SU-DHL-6 (cell line): ENCODE data around the gene PTGES3.

Source experiments
- H2AFZ ChIP-seq: fragments of 200-600 bp; sonication (generic); 2 replicates; pipeline ENCODE4 v1.6.1; 2014; ENCODE audit warnings: low read depth, mild to moderate bottlenecking, moderate library complexity, mixed read lengths, antibody characterized with exemption, low read length; ENCODE audit not compliant: severe bottlenecking
- H3F3A ChIP-seq: fragments of 200-600 bp; shearing (Covaris generic); 2 replicates; pipeline ENCODE4 v1.6.0; 2016; ENCODE audit warnings: antibody characterized with exemption, mild to moderate bottlenecking; ENCODE audit not compliant: insufficient read depth
- H3K27ac ChIP-seq: fragments of 200-600 bp; sonication (generic); 2 replicates; pipeline ENCODE4 v1.5.1; 2016; ENCODE audit warnings: low read depth, mild to moderate bottlenecking, low read length, moderate library complexity, mixed read lengths
- H3K27me3 ChIP-seq: fragments of 200-600 bp; sonication (generic), shearing (Covaris generic); 2 replicates; pipeline ENCODE4 v1.6.0; 2014; ENCODE audit warnings: mild to moderate bottlenecking, low read length
- H3K36me3 ChIP-seq: fragments of 200-600 bp; sonication (generic); 2 replicates; pipeline ENCODE4 v1.6.1; 2014; ENCODE audit warnings: mild to moderate bottlenecking, low read length, mixed read lengths
- H3K4me2 ChIP-seq: fragments of 300-600, 200-600 bp; shearing (Covaris generic), sonication (generic); 2 replicates; pipeline ENCODE4 v1.6.0; 2014; ENCODE audit warnings: low read length, low read depth, mild to moderate bottlenecking; ENCODE audit not compliant: poor library complexity, severe bottlenecking
- H3K4me3 ChIP-seq: fragments of 200-600 bp; sonication (generic); 2 replicates; pipeline ENCODE4 v1.5.1; 2014; ENCODE audit warnings: antibody characterized with exemption, low read length, mild to moderate bottlenecking, mixed read lengths; ENCODE audit not compliant: insufficient read depth, poor library complexity, severe bottlenecking
- H3K79me2 ChIP-seq: fragments of 200-600 bp; sonication (generic); 2 replicates; pipeline ENCODE4 v1.6.1; 2014; ENCODE audit warnings: mild to moderate bottlenecking, low read length, moderate library complexity; ENCODE audit not compliant: insufficient read depth
- H3K9ac ChIP-seq: fragments of 200-600 bp; sonication (generic); 2 replicates; pipeline ENCODE4 v1.7.0; 2014; ENCODE audit warnings: mild to moderate bottlenecking, low read length
- H3K9me2 ChIP-seq: fragments of 200-600 bp; sonication (generic); replicated peaks from 2 replicates; pipeline ENCODE4 v1.6.1; 2014; ENCODE audit warnings: low read length; ENCODE audit not compliant: insufficient read depth
- H3K9me3 ChIP-seq: fragments of 200-600 bp; sonication (generic); 2 replicates; pipeline ENCODE4 v1.6.1; 2014; ENCODE audit warnings: low read length, mixed read lengths; ENCODE audit not compliant: insufficient read depth
- H4K20me1 ChIP-seq: fragments of 200-600 bp; sonication (generic); 2 replicates; pipeline ENCODE4 v1.6.1; 2014; ENCODE audit warnings: low read depth, mild to moderate bottlenecking, antibody characterized with exemption, low read length, moderate library complexity, mixed read lengths
- EZH2phosphoT487 ChIP-seq: fragments of 200-600 bp; sonication (generic), shearing (Covaris generic); conservative IDR thresholded peaks from 2 replicates; pipeline ENCODE4 v1.6.1; 2018; ENCODE audit warnings: mild to moderate bottlenecking, antibody characterized with exemption, low read length, moderate library complexity, mixed read lengths
- TF ChIP-seq, protein P1 (sequence below): fragments of 200-600 bp; sonication (generic); IDR thresholded peaks from one replicate; pipeline ENCODE4 v1.5.1; 2017; ENCODE audit warnings: antibody characterized with exemption, mild to moderate bottlenecking, low read length, moderate library complexity; ENCODE audit not compliant: insufficient read depth, poor library complexity, severe bottlenecking

The PTGES3 gene

GRCh38 chr12:56699020-56699661 lies 11.1 kb upstream of the PTGES3 start:
- H3K9me3 ChIP-seq: no peaks in the 10 kb centered on the region
- H3K4me3 ChIP-seq: no peak overlapping the region
- H2AFZ ChIP-seq: no peak overlapping the region
- H3K36me3 ChIP-seq: no peaks in the 10 kb centered on the region
- H3K9me2 ChIP-seq: no peaks in the 10 kb centered on the region
- H3K9ac ChIP-seq: no peak overlapping the region
- H3K27ac ChIP-seq: no peak overlapping the region
- H3K27me3 ChIP-seq: no peaks in the 10 kb centered on the region
- no peaks in the 10 kb centered on the region for H3K79me2 ChIP-seq
- no peak for TF ChIP-seq EZH2phosphoT487
- TF ChIP-seq, protein P1, sequence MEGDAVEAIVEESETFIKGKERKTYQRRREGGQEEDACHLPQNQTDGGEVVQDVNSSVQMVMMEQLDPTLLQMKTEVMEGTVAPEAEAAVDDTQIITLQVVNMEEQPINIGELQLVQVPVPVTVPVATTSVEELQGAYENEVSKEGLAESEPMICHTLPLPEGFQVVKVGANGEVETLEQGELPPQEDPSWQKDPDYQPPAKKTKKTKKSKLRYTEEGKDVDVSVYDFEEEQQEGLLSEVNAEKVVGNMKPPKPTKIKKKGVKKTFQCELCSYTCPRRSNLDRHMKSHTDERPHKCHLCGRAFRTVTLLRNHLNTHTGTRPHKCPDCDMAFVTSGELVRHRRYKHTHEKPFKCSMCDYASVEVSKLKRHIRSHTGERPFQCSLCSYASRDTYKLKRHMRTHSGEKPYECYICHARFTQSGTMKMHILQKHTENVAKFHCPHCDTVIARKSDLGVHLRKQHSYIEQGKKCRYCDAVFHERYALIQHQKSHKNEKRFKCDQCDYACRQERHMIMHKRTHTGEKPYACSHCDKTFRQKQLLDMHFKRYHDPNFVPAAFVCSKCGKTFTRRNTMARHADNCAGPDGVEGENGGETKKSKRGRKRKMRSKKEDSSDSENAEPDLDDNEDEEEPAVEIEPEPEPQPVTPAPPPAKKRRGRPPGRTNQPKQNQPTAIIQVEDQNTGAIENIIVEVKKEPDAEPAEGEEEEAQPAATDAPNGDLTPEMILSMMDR: no peak
- no peak overlapping the region for H3K4me2 ChIP-seq
- H3F3A ChIP-seq: no peaks in the 10 kb centered on the region
- H4K20me1 ChIP-seq: no peaks in the 10 kb centered on the region

- H3K27me3 ChIP-seq: no peaks in the 10 kb centered on the region
- H3K4me3 ChIP-seq: no peak overlapping the region
- TF ChIP-seq, protein P1: no peak
- no peak for TF ChIP-seq EZH2phosphoT487
- H3K4me2 ChIP-seq: no peak overlapping the region
- no peak overlapping the region for H2AFZ ChIP-seq
- H3F3A ChIP-seq: no peaks in the 10 kb centered on the region; the same call in 1 of the 2 replicates
- no peak overlapping the region for H3K27ac ChIP-seq
- no peaks in the 10 kb centered on the region for H3K36me3 ChIP-seq
- H3K9me2 ChIP-seq: no peaks in the 10 kb centered on the region
- no peaks in the 10 kb centered on the region for H3K9me3 ChIP-seq
- H3K79me2 ChIP-seq: no peaks in the 10 kb centered on the region
- no peaks in the 10 kb centered on the region for H4K20me1 ChIP-seq
- no peak overlapping the region for H3K9ac ChIP-seq
Observed at GRCh38 chr12:56695327-56696101, 7.4 kb upstream of the PTGES3 start.

- Histone ChIP-seq H3K9me3 (no peaks in the 10 kb centered on the region), H3K9ac (no peak overlapping the region), H4K20me1 (no peaks in the 10 kb centered on the region), H3K9me2 (no peaks in the 10 kb centered on the region), H2AFZ (no peak overlapping the region), H3K4me3 (no peak overlapping the region), H3K27ac (no peak overlapping the region), H3K27me3 (no peaks in the 10 kb centered on the region), H3K36me3 (no peaks in the 10 kb centered on the region), H3F3A (peaks cover 4% of the 10 kb centered on the region; the same call in 1 of the 2 replicates), H3K4me2 (no peak overlapping the region), H3K79me2 (no peaks in the 10 kb centered on the region)
- TF ChIP-seq, protein P1: no peak
- TF ChIP-seq EZH2phosphoT487: no peak
Observed at GRCh38 chr12:56694161-56694560, 6.1 kb upstream of the PTGES3 start.
